ENCODE data around the gene OVOL1.

DNA sequence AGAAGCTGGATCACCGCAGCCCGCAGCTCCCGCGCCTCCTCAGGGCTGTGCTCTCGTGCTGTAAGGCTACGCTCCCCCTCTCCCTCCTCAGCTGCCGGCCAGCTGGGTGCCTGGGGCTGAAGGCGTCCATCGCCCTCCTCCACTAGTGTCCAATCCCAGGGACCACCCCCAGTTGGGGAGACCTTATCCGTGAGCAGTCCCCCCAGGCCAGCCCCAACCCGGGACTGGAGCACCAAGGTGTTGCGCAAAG is 7.3 kb upstream of the OVOL1 start:
- TF ChIP-seq, protein P1, sequence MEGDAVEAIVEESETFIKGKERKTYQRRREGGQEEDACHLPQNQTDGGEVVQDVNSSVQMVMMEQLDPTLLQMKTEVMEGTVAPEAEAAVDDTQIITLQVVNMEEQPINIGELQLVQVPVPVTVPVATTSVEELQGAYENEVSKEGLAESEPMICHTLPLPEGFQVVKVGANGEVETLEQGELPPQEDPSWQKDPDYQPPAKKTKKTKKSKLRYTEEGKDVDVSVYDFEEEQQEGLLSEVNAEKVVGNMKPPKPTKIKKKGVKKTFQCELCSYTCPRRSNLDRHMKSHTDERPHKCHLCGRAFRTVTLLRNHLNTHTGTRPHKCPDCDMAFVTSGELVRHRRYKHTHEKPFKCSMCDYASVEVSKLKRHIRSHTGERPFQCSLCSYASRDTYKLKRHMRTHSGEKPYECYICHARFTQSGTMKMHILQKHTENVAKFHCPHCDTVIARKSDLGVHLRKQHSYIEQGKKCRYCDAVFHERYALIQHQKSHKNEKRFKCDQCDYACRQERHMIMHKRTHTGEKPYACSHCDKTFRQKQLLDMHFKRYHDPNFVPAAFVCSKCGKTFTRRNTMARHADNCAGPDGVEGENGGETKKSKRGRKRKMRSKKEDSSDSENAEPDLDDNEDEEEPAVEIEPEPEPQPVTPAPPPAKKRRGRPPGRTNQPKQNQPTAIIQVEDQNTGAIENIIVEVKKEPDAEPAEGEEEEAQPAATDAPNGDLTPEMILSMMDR (IDR thresholded peaks at IDR 0.05): no peak
- no peak for TF ChIP-seq POLR2AphosphoS5 (IDR thresholded peaks at IDR 0.05)

Data from gastroesophageal sphincter (tissue), 3 donors.